A673 (cell line): ENCODE measurements around the gene MYEOV.

ENCODE experiments used
- EZH2 ChIP-seq: fragments of 200-600 bp; sonication (generic); IDR thresholded peaks from 2 replicates; pipeline ENCODE4 v1.6.1; 2017; ENCODE audit warnings: borderline replicate concordance, low read depth, mild to moderate bottlenecking, mixed read lengths, antibody characterized with exemption, low read length; ENCODE audit not compliant: poor library complexity, severe bottlenecking
- TF ChIP-seq, protein P1 (sequence below): fragments of 300-800, 200-600 bp; sonication (generic); conservative IDR thresholded peaks from 2 replicates; pipeline ENCODE4 v1.5.1; 2017; ENCODE audit warnings: low read depth, mild to moderate bottlenecking, antibody characterized with exemption, low read length, moderate library complexity, mixed read lengths

DNA sequence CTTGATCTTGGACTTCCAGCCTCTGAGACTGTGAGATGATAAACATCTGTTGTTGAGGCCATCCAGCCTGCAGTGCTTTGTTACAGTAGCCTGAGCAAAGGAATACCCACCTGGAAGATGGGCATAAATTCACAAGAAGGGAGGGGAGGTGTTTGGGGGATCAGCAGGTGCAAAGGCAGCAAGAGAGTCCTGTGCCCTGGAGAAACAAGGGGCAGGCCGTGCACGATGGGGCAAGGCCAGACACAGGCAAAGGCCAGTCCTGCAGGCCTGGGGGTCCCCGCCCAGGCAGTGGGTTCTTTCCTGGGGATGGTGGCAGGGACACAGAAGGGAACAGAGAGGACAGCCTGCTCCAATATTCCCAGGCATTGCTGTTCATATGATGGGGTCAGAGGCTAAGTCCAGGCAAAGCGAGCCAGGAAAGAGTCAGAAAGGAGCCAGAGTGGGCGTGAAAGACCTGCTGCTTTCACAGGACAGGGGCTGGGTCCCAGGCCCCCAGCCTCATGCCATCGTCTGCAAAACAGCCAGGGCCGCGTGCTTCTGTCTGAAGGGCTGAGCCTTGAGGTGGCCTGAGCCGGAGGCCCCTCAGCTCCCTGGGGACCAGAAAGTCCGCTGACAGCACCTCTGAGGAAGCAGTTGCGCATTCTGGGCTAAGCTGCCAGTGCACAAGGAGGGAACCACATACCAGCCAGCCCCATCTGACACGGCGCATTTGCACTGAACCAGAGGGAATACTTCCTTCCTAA lies 48.8 kb downstream of the MYEOV start:
- TF ChIP-seq, protein P1, sequence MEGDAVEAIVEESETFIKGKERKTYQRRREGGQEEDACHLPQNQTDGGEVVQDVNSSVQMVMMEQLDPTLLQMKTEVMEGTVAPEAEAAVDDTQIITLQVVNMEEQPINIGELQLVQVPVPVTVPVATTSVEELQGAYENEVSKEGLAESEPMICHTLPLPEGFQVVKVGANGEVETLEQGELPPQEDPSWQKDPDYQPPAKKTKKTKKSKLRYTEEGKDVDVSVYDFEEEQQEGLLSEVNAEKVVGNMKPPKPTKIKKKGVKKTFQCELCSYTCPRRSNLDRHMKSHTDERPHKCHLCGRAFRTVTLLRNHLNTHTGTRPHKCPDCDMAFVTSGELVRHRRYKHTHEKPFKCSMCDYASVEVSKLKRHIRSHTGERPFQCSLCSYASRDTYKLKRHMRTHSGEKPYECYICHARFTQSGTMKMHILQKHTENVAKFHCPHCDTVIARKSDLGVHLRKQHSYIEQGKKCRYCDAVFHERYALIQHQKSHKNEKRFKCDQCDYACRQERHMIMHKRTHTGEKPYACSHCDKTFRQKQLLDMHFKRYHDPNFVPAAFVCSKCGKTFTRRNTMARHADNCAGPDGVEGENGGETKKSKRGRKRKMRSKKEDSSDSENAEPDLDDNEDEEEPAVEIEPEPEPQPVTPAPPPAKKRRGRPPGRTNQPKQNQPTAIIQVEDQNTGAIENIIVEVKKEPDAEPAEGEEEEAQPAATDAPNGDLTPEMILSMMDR: no peak
- no peak for TF ChIP-seq EZH2
